Fibroblast of lung (primary cell): ENCODE measurements around the gene SPATC1L.

Experiments
- EZH2 ChIP-seq: IDR thresholded peaks from 2 replicates; pipeline ENCODE4 v1.5.1; 2012; ENCODE audit warnings: low read length, control low read depth, mild to moderate bottlenecking; ENCODE audit errors: missing control alignments
- TF ChIP-seq, protein P1 (sequence below), 2 donors: IDR thresholded peaks in 1 of 2; conservative IDR thresholded peaks in 1 of 2; 1 replicate in 1 of 2; 2 replicates in 1 of 2; pipeline ENCODE4 v1.5.1; 2011 to 2012; ENCODE audit warnings: low read length in 2 of 2, control low read depth in 1 of 2, inconsistent platforms in 1 of 2, low read depth in 1 of 2, mild to moderate bottlenecking in 1 of 2

GRCh38 chr21:46117586-46118315 is 66.5 kb downstream of the SPATC1L start:
- TF ChIP-seq EZH2: no peak
- TF ChIP-seq, protein P1, sequence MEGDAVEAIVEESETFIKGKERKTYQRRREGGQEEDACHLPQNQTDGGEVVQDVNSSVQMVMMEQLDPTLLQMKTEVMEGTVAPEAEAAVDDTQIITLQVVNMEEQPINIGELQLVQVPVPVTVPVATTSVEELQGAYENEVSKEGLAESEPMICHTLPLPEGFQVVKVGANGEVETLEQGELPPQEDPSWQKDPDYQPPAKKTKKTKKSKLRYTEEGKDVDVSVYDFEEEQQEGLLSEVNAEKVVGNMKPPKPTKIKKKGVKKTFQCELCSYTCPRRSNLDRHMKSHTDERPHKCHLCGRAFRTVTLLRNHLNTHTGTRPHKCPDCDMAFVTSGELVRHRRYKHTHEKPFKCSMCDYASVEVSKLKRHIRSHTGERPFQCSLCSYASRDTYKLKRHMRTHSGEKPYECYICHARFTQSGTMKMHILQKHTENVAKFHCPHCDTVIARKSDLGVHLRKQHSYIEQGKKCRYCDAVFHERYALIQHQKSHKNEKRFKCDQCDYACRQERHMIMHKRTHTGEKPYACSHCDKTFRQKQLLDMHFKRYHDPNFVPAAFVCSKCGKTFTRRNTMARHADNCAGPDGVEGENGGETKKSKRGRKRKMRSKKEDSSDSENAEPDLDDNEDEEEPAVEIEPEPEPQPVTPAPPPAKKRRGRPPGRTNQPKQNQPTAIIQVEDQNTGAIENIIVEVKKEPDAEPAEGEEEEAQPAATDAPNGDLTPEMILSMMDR (conservative IDR thresholded peaks at IDR 0.05 in 1 of 2, IDR thresholded peaks at IDR 0.05 in 1 of 2; ENCODE audit: low read depth in 1 of 2, low read length in 2 of 2): no peak
